ENCODE measurements around the gene TTC17.
"Not testable (repeated sequence)": the region's sequence is repeated elsewhere in the genome, so short reads cannot be mapped to it uniquely, and the experiment has no call there.

Gene TTC17
- 39.0 to 99.9 (median 77.3) reads per million in 18 experiments for total RNA-seq

GRCh38 chr11:43358801-43359421 lies at the start of gene TTC17:
TTC17 (plus strand) TSS chr11:43358920; CDS start chr11:43358955, 35 bp downstream.
- peak; percentile 91 to 94 for DNase-seq

- peak; percentile 98 for DNase-seq
Observed at GRCh38 chr11:43311791-43312607, 46.7 kb upstream of the TTC17 start, which contains the start of gene API5. API5 (plus strand) TSS chr11:43311996; CDS start chr11:43312128, 132 bp downstream.

- peak; percentile 0 to 35 for DNase-seq
Observed at GRCh38 chr11:43315966-43316365, 42.8 kb upstream of the TTC17 start.

GRCh38 chr11:43316451-43316850 lies 42.3 kb upstream of the TTC17 start:
- no peak for DNase-seq

- DNase-seq = no peak
Observed at GRCh38 chr11:43327987-43328386, 30.7 kb upstream of the TTC17 start.

- no peak for DNase-seq
Observed at GRCh38 chr11:43328482-43328881, 30.2 kb upstream of the TTC17 start.

GRCh38 chr11:43341159-43341558 lies 17.6 kb upstream of the TTC17 start:
- DNase-seq = no peak

GRCh38 chr11:43351426-43351825 lies 7.3 kb upstream of the TTC17 start:
- not testable (repeated sequence) for DNase-seq

- DNase-seq = no peak
Observed at GRCh38 chr11:43354311-43354710, 4.4 kb upstream of the TTC17 start.

- DNase-seq = no peak
Observed at GRCh38 chr11:43356336-43356735, 2.4 kb upstream of the TTC17 start.

GRCh38 chr11:43358279-43358800 lies 380 bp upstream of the TTC17 start:
- peak in 1 of 2 donors; percentile 19 for DNase-seq

- peak in 1 of 2 donors; percentile 6 for DNase-seq
Observed at GRCh38 chr11:43359422-43359818, 700 bp downstream of the TTC17 start.

GRCh38 chr11:43360361-43361032 lies 1.8 kb downstream of the TTC17 start:
- DNase-seq = peak; percentile 64 to 70

- DNase-seq = no peak
Observed at GRCh38 chr11:43366677-43367076, 8.0 kb downstream of the TTC17 start.

- DNase-seq = peak in 1 of 2 donors; percentile 7
Observed at GRCh38 chr11:43367382-43368178, 8.9 kb downstream of the TTC17 start.

GRCh38 chr11:43376065-43376464 lies 17.3 kb downstream of the TTC17 start:
- no peak for DNase-seq

GRCh38 chr11:43376594-43376993 lies 17.9 kb downstream of the TTC17 start:
- DNase-seq = peak; percentile 33 to 34

GRCh38 chr11:43377389-43377788 lies 18.7 kb downstream of the TTC17 start:
- no peak for DNase-seq

- no peak for DNase-seq
Observed at GRCh38 chr11:43378897-43379296, 20.2 kb downstream of the TTC17 start.

- DNase-seq = no peak
Observed at GRCh38 chr11:43381802-43382201, 23.1 kb downstream of the TTC17 start.

- DNase-seq = peak in 1 of 2 donors; percentile 5
Observed at GRCh38 chr11:43382614-43383013, 23.9 kb downstream of the TTC17 start.

GRCh38 chr11:43384393-43384792 lies 25.7 kb downstream of the TTC17 start:
- no peak for DNase-seq

Data from inflammatory macrophage (primary cell).